Superior temporal gyrus (tissue), 1 donor: ENCODE data around the gene ZDHHC11B.
A peak's percentile ranks its signal among the peaks of the same experiment; 100 is the strongest.
"Not testable (repeated sequence)": the region's sequence is repeated elsewhere in the genome, so short reads cannot be mapped to it uniquely, and the experiment has no call there.

ENCODE experiments used
- DNase-seq: peaks from one replicate; pipeline ENCODE4 v3.0.0-alpha.2; 2016; ENCODE audit errors: extremely low spot score

The ZDHHC11B gene

DNA sequence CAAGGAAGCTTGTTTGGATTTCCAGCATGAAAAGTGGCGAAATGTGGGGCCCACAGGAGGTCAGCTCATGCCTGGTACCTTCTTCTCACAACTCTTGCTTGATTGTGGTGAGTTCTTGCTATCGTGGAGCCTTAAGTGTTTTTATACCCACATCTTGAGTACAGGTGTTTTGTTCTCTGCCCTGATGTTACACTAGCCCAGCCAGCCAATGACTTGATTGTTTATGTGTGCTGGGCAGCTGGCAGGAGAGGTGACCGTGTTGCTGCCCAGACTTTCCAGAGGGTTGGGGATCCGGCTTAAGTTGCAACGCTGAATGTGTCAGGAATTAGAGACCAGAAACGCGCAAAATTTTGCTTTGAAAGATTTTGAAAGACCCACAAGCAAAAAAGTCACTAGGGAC is 67.4 kb downstream of the ZDHHC11B start:
- DNase-seq, result peak; percentile 35

DNA sequence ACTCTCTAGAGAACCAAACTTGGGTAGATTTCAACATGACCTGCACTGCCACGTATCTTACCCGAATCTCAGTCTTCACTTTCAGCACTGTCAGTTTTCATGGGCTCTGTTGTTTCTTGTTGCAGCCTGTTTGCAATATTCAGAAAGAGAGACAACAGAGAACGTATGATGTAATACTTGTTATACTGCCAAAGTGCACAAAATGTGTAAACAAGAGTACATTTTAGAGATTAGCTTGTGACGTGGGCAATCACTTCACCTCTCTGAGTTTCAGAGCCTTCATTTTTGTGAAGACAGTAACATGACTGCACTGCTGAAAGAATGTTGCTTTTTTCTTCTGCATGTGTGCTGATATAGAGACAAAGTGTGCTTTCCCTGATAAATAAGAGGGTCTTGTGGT is 67.8 kb downstream of the ZDHHC11B start:
- peak; percentile 80 for DNase-seq

GRCh38 chr5:715636-716035 is 68.9 kb downstream of the ZDHHC11B start:
- DNase-seq, result not testable (repeated sequence)

DNA sequence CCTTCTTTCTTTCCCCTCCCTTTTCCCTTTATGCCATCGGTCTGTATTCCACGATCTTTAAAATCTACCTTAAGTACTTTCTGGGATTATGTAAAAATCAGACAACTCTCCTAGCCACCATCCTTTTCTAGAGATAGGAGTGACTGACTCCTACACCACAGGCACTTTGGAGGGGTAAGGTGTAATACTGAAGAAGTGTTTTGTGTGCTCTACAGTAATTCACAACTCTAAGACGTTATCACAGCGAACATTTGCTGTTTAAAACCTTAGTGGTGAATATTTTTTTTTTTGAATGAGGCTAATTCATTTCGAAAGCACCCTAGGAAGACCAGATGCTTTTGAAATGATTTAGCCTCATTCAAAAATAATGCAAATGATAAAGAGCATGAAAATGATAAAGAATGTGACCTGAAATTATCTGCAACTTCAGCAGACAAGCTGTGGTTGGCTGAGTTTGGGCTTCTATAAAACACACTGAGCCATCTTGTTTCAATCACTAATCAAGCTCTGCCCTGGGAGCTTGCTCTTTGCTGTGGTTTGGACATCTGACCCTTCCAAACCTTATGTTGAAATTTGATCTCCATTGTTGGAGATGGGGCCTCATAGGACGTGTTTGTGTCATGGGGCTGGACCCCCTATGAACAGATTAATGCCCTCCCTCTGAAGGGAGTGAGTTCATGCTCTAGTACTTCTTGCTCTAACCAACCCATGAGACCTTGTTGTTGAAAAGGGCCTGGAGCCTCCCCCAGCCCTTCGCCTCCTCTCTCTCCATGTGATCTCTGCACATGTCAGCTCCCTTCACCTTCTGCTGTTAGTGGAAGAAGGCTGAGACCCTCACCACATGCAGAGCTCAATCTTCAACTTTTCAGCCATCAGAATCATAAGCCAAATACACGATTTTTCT is 70.1 kb downstream of the ZDHHC11B start:
- not testable (repeated sequence) for DNase-seq

DNA sequence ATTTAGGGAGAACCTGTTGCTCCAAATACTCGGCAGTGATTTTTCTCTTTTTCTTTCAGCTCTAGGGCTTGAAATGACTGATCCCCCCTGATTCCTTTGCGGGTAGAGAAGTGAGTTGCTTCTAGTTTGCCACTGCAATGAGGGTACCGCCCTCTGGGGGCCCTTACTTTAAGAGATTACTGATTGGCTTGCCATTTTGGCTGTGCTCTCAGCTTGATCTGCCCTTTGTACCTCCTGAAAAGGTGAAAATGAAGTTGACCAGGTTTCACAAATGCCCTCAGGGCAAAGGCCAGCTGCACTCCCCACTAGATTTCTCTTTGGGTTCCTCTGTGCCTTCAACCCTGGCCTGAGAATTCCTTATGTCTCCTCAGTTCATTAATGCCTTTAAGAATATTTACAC is 70.8 kb downstream of the ZDHHC11B start:
- not testable (repeated sequence) for DNase-seq

DNA sequence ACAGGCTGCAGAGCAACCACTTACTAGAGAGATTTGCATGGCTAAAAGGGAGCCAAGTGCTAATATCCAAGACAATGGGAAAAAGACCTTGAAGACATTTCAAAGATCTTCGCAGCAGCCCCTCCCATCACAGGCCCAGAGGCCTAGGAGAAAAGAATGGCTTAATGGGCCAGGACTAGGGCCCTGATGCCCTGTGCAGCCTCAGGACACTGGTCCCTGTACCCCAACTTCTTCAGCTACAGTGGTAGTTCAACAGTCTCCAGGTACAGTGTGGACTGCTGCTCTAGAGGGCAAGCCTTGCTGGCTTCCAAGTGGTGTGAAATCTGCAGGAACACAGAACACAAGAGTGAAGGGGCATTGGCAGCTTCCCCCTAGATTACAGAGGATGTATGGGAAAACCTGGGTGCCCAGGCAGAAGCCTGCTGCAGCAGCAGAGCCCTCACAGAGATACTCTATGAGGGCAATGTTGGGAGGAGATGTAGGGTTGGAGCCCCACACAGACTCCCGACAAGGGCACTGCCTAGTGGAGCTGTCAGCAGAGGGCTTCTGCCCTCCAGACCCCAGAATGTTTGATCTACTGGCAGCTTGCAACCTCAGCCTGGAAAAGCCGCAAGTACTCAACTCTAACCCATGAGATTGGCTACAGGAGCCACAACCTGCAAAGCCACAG is 75.5 kb downstream of the ZDHHC11B start:
- DNase-seq, result not testable (repeated sequence)

- DNase-seq, result not testable (repeated sequence)
Measured at GRCh38 chr5:708374-708773, 76.2 kb downstream of the ZDHHC11B start.

DNA sequence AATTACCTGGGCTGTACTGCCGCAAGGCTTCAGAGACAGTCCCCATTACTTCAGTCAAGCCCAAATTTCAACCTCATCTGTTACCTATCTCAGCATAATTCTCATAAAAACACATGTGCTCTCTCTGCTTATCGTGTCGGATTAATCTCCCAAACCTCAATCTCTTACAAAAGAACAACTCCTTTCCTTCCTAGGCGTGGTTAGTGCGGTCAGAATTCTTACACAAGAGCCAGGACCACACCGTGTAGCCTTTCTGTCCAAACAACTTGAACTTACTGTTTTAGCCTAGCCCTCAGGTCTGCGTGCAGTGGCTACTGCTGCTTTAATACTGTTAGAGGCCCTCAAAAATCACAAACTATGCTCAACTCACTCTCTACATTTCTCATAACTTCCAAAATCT is 78.4 kb downstream of the ZDHHC11B start:
- not testable (repeated sequence) for DNase-seq

- DNase-seq, result not testable (repeated sequence)
Measured at GRCh38 chr5:696753-697702, 87.5 kb downstream of the ZDHHC11B start.

GRCh38 chr5:696191-696590 is 88.3 kb downstream of the ZDHHC11B start:
- DNase-seq, result not testable (repeated sequence)

- not testable (repeated sequence) for DNase-seq
Measured at GRCh38 chr5:695475-695874, 89.1 kb downstream of the ZDHHC11B start.

- DNase-seq, result not testable (repeated sequence)
Measured at GRCh38 chr5:694042-694431, 90.5 kb downstream of the ZDHHC11B start.

DNA sequence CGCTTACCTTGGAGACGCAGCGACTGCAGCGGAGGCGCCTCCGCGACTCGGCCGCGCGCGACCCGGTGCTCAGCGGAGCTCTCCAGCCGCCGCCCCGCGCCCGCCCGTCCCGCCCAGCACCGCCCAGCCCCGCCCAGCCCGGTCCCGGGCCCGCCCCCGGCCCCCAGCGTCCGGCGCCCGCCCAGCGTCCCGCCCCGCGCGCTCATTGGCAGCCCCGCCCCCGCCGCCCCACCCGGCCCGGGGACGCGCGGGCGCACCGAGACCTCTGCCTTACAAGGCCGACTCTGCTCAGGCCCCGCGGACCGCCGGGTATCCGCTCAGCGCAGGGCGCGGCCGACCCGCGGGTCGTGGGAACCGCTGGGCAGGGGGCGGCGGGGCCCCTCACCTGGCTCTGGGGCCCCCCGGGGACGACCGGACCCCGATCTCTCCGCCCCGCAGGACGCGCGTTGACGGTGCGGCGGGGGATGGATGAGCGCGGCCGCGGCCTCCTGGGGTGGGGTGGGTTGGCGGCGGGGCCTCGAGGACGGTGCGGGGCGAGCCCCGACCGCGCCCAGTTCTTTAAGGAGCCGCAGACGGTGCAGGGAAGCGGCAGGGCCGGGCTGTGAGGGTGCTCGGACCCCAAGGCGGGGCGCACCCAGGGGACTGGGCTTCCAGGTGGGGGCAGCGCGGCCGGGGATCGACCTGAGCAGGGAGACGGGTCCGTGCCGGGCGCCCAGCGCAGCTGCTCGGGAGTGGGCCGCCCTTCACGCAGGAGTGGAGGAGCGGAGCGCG is 91.1 kb downstream of the ZDHHC11B start, which contains the start of gene TPPP:
Gene TPPP (minus strand): TSS at position 82 of the 771 bp plus-strand sequence. CDS start 15,292 bp downstream, outside the sequence.
- peak; percentile 79 for DNase-seq

DNA sequence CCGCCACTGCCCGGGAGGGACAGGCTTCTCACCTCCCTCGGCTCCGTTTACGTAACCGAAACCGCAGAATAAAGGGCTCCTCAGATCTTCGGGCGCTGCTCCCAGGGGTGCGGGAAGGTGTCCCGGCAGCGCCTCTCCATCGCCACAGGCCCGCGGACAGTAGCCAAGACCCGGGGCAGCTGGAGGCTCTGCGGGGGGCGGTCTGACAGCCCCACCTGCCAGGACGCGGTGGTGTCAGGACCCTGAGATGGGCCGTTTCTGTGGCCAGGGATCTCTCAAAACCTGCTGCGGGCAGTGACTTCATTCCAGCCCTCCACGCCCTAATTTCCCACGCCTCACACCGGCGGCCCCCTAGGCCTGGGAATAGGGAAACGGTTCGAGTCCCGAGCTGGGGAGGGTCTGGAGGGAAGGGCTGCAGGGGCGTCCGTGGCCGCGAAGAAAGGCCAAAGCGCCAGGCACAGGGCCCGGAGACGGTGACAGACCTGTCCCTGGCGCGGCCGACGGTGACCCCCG is 91.9 kb downstream of the ZDHHC11B start:
- DNase-seq, result not testable (repeated sequence)

- no peak for DNase-seq
Measured at GRCh38 chr5:691817-692528, 92.6 kb downstream of the ZDHHC11B start.

DNA sequence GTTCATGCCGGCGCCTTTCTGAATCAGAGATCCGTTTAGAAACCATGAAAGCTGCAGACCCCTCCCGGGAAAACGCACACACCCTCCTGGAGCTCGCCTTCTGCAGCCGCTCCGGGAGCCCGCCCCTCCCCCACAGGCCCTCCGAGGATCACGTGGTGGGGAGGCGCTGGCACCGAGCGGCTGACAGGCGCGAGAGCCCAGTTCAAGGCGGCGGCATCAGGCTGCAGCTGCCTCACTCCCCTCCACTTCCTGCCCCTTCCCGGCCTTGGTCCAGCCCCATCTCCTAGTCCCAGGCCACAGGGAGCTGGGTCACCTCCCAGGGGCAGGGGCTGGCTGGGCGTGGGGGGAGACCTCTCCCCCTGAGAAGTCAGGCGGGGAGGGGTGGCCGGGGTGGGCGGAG is 93.5 kb downstream of the ZDHHC11B start:
- DNase-seq, result not testable (repeated sequence)

GRCh38 chr5:690293-690692 is 94.2 kb downstream of the ZDHHC11B start:
- DNase-seq, result not testable (repeated sequence)

DNA sequence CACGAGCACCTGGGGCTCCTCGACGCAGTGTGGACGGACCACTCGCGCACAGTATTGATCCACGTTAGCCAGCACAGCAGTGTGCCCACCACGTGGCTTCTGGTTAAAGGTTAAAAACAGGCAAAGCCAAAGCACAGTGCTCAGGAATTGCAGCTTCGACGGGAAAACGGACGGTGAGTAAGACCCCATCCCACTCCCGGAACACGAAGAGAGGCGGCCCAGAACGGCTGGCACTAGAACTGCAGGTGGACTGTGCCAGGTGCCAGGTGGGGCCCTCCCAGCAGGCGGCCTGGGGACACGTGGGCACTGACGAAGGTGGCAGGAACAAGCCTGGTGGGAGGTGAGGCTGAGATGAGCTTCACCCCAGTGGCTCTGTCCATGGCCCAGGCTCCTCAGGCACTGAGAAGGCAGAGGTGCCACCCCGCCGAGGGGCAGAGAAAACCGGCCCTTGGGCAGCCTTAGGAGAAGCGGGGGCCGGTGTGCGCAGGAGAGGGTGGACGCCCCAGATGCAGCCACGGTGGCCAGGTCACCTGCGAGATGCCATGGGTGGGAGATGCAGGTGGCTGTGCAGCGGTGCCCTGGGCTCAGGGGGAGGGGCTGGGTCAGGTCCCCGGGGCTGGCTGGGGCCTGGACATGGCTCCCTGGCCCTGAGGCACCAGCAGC is 96.0 kb downstream of the ZDHHC11B start:
- not testable (repeated sequence) for DNase-seq

- not testable (repeated sequence) for DNase-seq
Measured at GRCh38 chr5:686936-687335, 97.6 kb downstream of the ZDHHC11B start.
